Adrenal gland (tissue), 5 donors: ENCODE measurements around the gene RNF217.
"Not testable (repeated sequence)": the region's sequence is repeated elsewhere in the genome, so short reads cannot be mapped to it uniquely, and the experiment has no call there.

ENCODE experiments used
- CTCF ChIP-seq, 6 experiments: fragments of 450-650 bp in 4 of 6; fragments of 200-600 bp in 2 of 6; sonication (generic) in 1 of 6; IDR thresholded peaks; 1 replicate in 5 of 6; 2 replicates in 1 of 6; pipeline versions ENCODE4 v1.5.1 to v1.8.0; 2016 to 2021; ENCODE audit warnings: antibody characterized with exemption in 6 of 6, mild to moderate bottlenecking in 2 of 6, moderate library complexity in 1 of 6
- POLR2A ChIP-seq, 2 donors: fragments of 450-650 bp; IDR thresholded peaks; one replicate each; pipeline ENCODE4 v1.6.1; 2017; ENCODE audit warnings: antibody characterized with exemption in 2 of 2, mild to moderate bottlenecking in 2 of 2, moderate library complexity in 1 of 2
- donor health status: DM: no; HTN: no; CAD: no.

- not testable (repeated sequence) for TF ChIP-seq POLR2A, CTCF (IDR thresholded peaks at IDR 0.05)
Measured at GRCh38 chr6:124919703-124920102, 42.5 kb upstream of the RNF217 start.
